ENCODE data around the gene PINLYP. TPM values are rescaled to one million over a fixed set of nuclear protein-coding genes. Genes with fewer than 3 reads are reported as not detected.
"Not testable (repeated sequence)": the region's sequence is repeated elsewhere in the genome, so short reads cannot be mapped to it uniquely, and the experiment has no call there.

The PINLYP gene
- total and polyA plus RNA-seq, 3 experiments from 2014 or later = 1.3 to 13.8 (median 9.9) TPM

GRCh38 chr19:43599635-43600295 lies 24.2 kb downstream of the PINLYP start:
- Histone ChIP-seq H3K9me3 (ENCODE audit: low read length) (no peaks in the 10 kb centered on the region), H3K4me3 (ENCODE audit: low read length) (no peak overlapping the region), H3K4me1 (ENCODE audit: insufficient read depth, low read length) (peaks cover 26% of the 10 kb centered on the region), H3K27me3 (ENCODE audit: insufficient read depth, low read length, poor library complexity, severe bottlenecking) (no peaks in the 10 kb centered on the region), H3K36me3 (ENCODE audit: insufficient read depth, low read length) (peaks cover 7% of the 10 kb centered on the region), H3K27ac (ENCODE audit: low read depth, low read length) (no peak overlapping the region)
- no peak for DNase-seq
- peak overlapping the region in 6 of 8 donors; percentile 6 to 59 (median 38) for H3K27ac Mint-ChIP-seq
- H3K36me3 Mint-ChIP-seq = peaks cover 0 to 72% (median 2%) of the 10 kb centered on the region in 3 donors
- no peak overlapping the region for H3K4me3 Mint-ChIP-seq
- ChIA-PET POLR2A (interaction anchor here (0.6 kb wide), 1 partner anchor 21 kb away, joined by 4 read pairs; no protein-coding TSS in a partner anchor), CTCF (interaction anchor here (1.3 kb wide), 1 partner anchor 67 kb away, joined by 3 read pairs; the partner anchor contains the start of gene ZNF575)
- H3K4me1 Mint-ChIP-seq = peaks cover 31 to 36% (median 33%) of the 10 kb centered on the region in 3 donors
- no peaks in the 10 kb centered on the region for H3K9me3 Mint-ChIP-seq
- peaks cover 0 to 4% of the 10 kb centered on the region in 2 donors for H3K27me3 Mint-ChIP-seq

DNA sequence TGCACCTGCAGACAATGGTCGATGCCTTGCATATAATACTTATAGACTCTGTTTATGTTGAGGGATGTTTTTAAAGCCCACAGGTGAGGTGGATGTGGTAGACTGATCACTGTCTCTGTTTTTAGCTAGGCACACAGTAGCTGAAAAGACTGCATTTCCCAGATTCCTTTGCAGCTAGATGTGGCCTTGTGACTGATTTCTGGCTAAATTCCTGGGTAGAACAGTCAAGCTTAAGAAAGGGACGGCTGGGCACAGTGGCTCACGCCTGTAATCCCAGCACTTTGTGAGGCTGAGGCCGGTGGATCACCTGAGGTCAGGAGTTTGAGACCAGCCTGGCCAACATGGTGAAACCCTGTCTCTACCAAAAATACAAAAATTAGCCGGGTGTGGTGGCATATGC lies 24.7 kb downstream of the PINLYP start:
- POLR2A ChIA-PET; H3K36me3 ChIP-seq (ENCODE audit: insufficient read depth, low read length); H3K27me3 ChIP-seq (ENCODE audit: insufficient read depth, low read length, poor library complexity, severe bottlenecking); H3K9me3 ChIP-seq (ENCODE audit: low read length); H3K27ac ChIP-seq (ENCODE audit: low read depth, low read length); H3K27me3 Mint-ChIP-seq; H3K4me3 ChIP-seq (ENCODE audit: low read length); H3K4me3 Mint-ChIP-seq; DNase-seq; H3K9me3 Mint-ChIP-seq: not testable (repeated sequence)
- Mint-ChIP-seq H3K27ac (peak overlapping the region in 4 of 8 donors; percentile 6 to 59 (median 44)), H3K4me1 (peaks cover 29 to 33% (median 30%) of the 10 kb centered on the region in 3 donors), H3K36me3 (peaks cover 0 to 74% (median 2%) of the 10 kb centered on the region in 3 donors)
- CTCF ChIA-PET = interaction anchor here (1.3 kb wide), 1 partner anchor 67 kb away, joined by 3 read pairs; the partner anchor contains the start of gene ZNF575
- peaks cover 21% of the 10 kb centered on the region for H3K4me1 ChIP-seq (ENCODE audit: insufficient read depth, low read length)

DNA sequence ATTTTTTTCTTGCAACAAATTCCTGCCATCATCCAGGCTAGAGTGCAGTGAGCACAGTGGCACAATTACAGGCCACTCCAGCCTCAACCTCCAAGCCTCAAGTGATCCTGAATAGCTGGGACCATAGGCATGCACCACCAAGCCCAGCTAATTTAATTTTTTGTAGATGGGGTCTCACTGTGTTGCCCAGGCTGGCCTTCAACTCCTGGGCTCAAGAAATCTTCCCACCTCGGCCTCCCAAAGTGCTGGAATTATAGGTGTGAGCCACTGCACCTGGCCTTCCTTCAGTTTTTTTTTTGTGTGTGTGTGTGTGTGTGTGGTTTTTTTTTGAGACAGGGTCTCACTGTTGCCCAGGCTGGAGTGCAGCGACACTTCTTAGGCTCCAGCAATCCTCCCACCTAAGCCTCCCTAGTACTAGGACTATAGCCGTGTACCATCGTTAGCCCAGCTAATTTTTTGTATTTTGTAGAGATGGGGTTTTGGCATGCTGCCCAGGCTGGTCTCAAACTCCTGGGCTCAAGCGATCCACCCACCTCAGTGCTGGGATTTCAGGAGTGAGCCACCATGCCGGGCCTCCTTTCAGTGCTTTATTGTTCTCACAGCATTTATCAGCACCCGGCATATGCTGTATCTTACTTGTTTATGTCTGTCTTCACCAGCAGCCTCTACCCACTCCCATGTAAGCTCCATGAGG lies 30.4 kb downstream of the PINLYP start:
- Mint-ChIP-seq H3K9me3 (no peaks in the 10 kb centered on the region), H3K4me3 (no peak overlapping the region), H3K4me1 (peaks cover 3 to 9% (median 7%) of the 10 kb centered on the region in 3 donors), H3K27me3 (no peaks in the 10 kb centered on the region), H3K27ac (peak overlapping the region in 1 of 8 donors; percentile 87), H3K36me3 (peaks cover 0 to 54% (median 7%) of the 10 kb centered on the region in 3 donors)
- Histone ChIP-seq H3K9me3 (ENCODE audit: low read length) (no peaks in the 10 kb centered on the region), H3K27ac (ENCODE audit: low read depth, low read length) (no peak overlapping the region), H3K27me3 (ENCODE audit: insufficient read depth, low read length, poor library complexity, severe bottlenecking) (no peaks in the 10 kb centered on the region), H3K4me1 (ENCODE audit: insufficient read depth, low read length) (no peaks in the 10 kb centered on the region), H3K36me3 (ENCODE audit: insufficient read depth, low read length) (no peaks in the 10 kb centered on the region), H3K4me3 (ENCODE audit: low read length) (no peak overlapping the region)
- no peak for DNase-seq
- ChIA-PET CTCF (interaction anchor here (1.1 to 1.3 kb wide), 2 partner anchors 11 to 47 kb away, joined by 3 read pairs; partner anchors contain the start of gene IRGQ), POLR2A (no interaction called here)

DNA sequence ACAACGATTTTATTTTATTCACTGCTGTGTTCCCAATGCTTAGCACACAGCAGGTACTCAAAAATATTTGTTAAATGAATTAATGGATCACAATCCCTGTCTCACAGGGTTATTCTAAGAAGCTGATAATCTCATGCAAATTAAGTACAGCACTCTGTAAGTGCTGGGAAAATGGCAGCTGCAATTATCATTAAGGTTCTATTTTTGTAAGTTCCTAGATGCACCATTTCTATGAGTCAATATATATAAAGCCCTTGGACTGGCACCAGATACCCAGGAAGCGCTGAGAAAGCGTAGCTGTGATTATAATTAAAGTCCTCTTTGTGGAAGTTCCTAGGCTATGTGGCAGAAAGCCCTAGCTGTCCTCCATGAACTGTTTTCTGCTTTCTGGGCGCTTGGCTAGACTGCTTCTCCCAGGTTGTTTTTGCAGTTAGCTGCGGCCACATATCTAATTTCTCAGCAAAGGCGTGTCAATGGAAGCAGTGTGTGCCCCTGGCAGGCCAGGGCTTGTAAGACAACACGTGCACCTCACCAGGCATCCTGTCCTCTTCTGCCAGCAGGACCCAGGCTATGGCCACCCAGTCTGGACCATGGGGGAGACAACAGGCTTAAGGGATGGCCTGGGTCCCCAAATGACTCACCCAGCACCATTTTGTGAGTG lies 31.1 kb downstream of the PINLYP start:
- ChIA-PET CTCF (interaction anchor here (1.1 to 1.3 kb wide), 2 partner anchors 11 to 48 kb away, joined by 3 read pairs; partner anchors contain the start of gene IRGQ), POLR2A (no interaction called here)
- Histone ChIP-seq H3K9me3 (ENCODE audit: low read length) (no peaks in the 10 kb centered on the region), H3K27ac (ENCODE audit: low read depth, low read length) (no peak overlapping the region), H3K27me3 (ENCODE audit: insufficient read depth, low read length, poor library complexity, severe bottlenecking) (no peaks in the 10 kb centered on the region), H3K4me1 (ENCODE audit: insufficient read depth, low read length) (no peaks in the 10 kb centered on the region), H3K36me3 (ENCODE audit: insufficient read depth, low read length) (peaks cover 1% of the 10 kb centered on the region), H3K4me3 (ENCODE audit: low read length) (no peak overlapping the region)
- H3K9me3 Mint-ChIP-seq = no peaks in the 10 kb centered on the region
- H3K4me1 Mint-ChIP-seq = peaks cover 3 to 10% (median 7%) of the 10 kb centered on the region in 3 donors
- no peak for DNase-seq
- peaks cover 0 to 51% (median 7%) of the 10 kb centered on the region in 3 donors for H3K36me3 Mint-ChIP-seq
- no peaks in the 10 kb centered on the region for H3K27me3 Mint-ChIP-seq
- no peak overlapping the region for H3K4me3 Mint-ChIP-seq
- peak overlapping the region in 3 of 8 donors; percentile 56 to 90 (median 71) for H3K27ac Mint-ChIP-seq

DNA sequence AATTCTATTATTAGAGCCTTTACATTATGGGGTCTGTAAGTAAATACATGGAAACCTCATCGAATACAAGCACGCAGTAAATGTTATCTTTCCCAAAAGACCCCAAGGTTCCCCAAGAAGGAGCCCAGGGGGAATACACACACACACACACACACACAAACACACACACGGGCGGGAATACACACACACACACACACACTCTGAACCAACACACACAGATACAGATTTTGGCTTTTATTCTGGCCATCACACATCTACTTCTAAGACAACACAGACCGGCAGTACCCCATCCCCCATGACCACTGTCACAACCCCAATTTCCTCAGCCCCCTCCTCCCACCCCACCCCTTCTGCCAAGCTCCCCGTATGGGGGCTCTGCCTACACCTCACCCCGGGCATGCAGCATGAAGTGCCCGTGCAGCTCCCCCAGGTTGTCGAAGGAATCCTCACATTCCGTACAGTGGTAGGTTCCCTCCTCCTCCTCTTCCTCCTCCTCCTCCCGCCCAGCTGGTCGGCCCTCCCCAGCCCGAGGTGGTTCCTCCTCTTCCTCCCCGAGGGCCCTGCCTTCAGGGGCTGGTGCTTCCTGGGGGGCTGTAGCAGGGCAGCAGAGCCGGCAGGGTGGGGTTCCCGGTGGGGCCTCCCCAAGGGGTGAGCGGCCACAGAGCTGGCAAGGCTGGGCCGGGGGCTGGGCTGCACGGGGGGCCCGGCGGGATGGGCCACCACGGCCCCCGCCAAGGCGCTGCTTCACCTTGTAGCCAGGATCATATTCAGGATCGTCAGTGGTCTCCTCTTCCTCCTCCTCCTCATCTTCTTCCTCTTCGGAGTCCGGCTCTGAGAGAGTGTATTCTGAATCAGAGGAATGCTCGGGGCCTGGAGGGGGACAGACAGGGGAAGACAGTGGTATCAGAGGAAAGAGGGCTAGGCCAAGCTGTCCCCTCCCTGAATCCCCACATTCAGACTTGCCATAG lies 31.9 kb downstream of the PINLYP start:
- Histone ChIP-seq H3K4me1 (ENCODE audit: insufficient read depth, low read length) (no peaks in the 10 kb centered on the region), H3K9me3 (ENCODE audit: low read length) (no peaks in the 10 kb centered on the region), H3K36me3 (ENCODE audit: insufficient read depth, low read length) (peaks cover 5% of the 10 kb centered on the region), H3K27me3 (ENCODE audit: insufficient read depth, low read length, poor library complexity, severe bottlenecking) (no peaks in the 10 kb centered on the region), H3K27ac (ENCODE audit: low read depth, low read length) (no peak overlapping the region), H3K4me3 (ENCODE audit: low read length) (no peak overlapping the region)
- no peak for DNase-seq
- H3K4me1 Mint-ChIP-seq = peaks cover 8 to 13% (median 12%) of the 10 kb centered on the region in 3 donors
- ChIA-PET POLR2A (no interaction called here), CTCF (interaction anchor here (1.1 to 1.3 kb wide), 2 partner anchors 12 to 48 kb away, joined by 3 read pairs; partner anchors contain the start of gene IRGQ)
- H3K4me3 Mint-ChIP-seq = no peak overlapping the region
- peaks cover 0 to 51% (median 11%) of the 10 kb centered on the region in 3 donors for H3K36me3 Mint-ChIP-seq
- no peaks in the 10 kb centered on the region for H3K9me3 Mint-ChIP-seq
- no peaks in the 10 kb centered on the region for H3K27me3 Mint-ChIP-seq
- peak overlapping the region in 5 of 8 donors; percentile 6 to 90 (median 56) for H3K27ac Mint-ChIP-seq

- Histone ChIP-seq H3K27me3 (ENCODE audit: insufficient read depth, low read length, poor library complexity, severe bottlenecking) (no peaks in the 10 kb centered on the region), H3K9me3 (ENCODE audit: low read length) (no peaks in the 10 kb centered on the region), H3K27ac (ENCODE audit: low read depth, low read length) (no peak overlapping the region), H3K4me1 (ENCODE audit: insufficient read depth, low read length) (no peaks in the 10 kb centered on the region), H3K36me3 (ENCODE audit: insufficient read depth, low read length) (peaks cover 5% of the 10 kb centered on the region), H3K4me3 (ENCODE audit: low read length) (no peak overlapping the region)
- peaks cover 0 to 60% (median 16%) of the 10 kb centered on the region in 3 donors for H3K36me3 Mint-ChIP-seq
- peak overlapping the region in 4 of 8 donors; percentile 27 to 66 (median 42) for H3K27ac Mint-ChIP-seq
- no peak overlapping the region for H3K4me3 Mint-ChIP-seq
- ChIA-PET CTCF (interaction anchor here (1.3 kb wide), 1 partner anchor 55 kb away, joined by 3 read pairs; no protein-coding TSS in a partner anchor), POLR2A (no interaction called here)
- H3K4me1 Mint-ChIP-seq = peaks cover 25 to 32% (median 26%) of the 10 kb centered on the region in 3 donors
- no peaks in the 10 kb centered on the region for H3K27me3 Mint-ChIP-seq
- H3K9me3 Mint-ChIP-seq = no peaks in the 10 kb centered on the region
- DNase-seq = no peak
These were observed 34.3 kb downstream of the PINLYP start for GRCh38 chr19:43609872-43610271.

GRCh38 chr19:43610493-43610892 lies 34.9 kb downstream of the PINLYP start:
- peaks cover 5% of the 10 kb centered on the region for H3K36me3 ChIP-seq (ENCODE audit: insufficient read depth, low read length)
- CTCF ChIA-PET = no interaction called here
- H3K4me1 ChIP-seq (ENCODE audit: insufficient read depth, low read length) = no peaks in the 10 kb centered on the region
- H3K27ac Mint-ChIP-seq = peak overlapping the region in 4 of 8 donors; percentile 33 to 74 (median 60)
- no peak overlapping the region for H3K4me3 ChIP-seq (ENCODE audit: low read length)
- H3K9me3 ChIP-seq (ENCODE audit: low read length) = no peaks in the 10 kb centered on the region
- H3K9me3 Mint-ChIP-seq = no peaks in the 10 kb centered on the region
- H3K36me3 Mint-ChIP-seq = peaks cover 0 to 57% (median 16%) of the 10 kb centered on the region in 3 donors
- H3K4me3 Mint-ChIP-seq = no peak overlapping the region
- peaks cover 26 to 36% (median 26%) of the 10 kb centered on the region in 3 donors for H3K4me1 Mint-ChIP-seq
- no peak for DNase-seq
- H3K27ac ChIP-seq (ENCODE audit: low read depth, low read length) = no peak overlapping the region
- POLR2A ChIA-PET = no interaction called here
- no peaks in the 10 kb centered on the region for H3K27me3 ChIP-seq (ENCODE audit: insufficient read depth, low read length, poor library complexity, severe bottlenecking)
- H3K27me3 Mint-ChIP-seq = no peaks in the 10 kb centered on the region
